ENCODE measurements around the gene XYLT2. TPM values are rescaled to one million over a fixed set of nuclear protein-coding genes. Genes with fewer than 3 reads are reported as not detected.

Gene XYLT2
- total RNA-seq, 2 donors from 2014 or later: 22.8 to 31.3 TPM

DNA sequence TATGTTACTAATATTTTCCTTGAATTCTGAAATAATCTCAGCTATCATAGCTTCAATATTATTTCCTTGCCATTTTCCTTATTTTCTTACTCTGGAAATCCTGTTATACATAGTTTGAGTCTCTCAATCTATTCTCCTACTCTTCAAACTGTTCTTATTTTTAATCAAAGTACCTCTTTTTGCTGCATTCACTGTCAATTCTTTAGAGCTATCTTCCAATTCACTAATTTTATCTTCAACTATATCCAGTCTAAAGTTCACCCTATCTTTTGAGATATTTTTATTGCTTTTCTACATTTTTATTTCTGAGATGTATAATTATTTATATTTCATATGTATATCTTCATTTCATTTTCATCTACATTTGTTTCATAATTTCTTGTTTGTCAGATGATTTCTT lies 7.3 kb upstream of the XYLT2 start:
- no peak for DNase-seq

GRCh38 chr17:50339381-50339780 lies 6.5 kb upstream of the XYLT2 start:
- TF ChIP-seq POLR2A (IDR thresholded peaks at IDR 0.05) (no peak), CTCF (IDR thresholded peaks at IDR 0.05) (no peak)
- no peaks in the 10 kb centered on the region for H3K36me3 ChIP-seq (replicated peaks in 1 of 2; ENCODE audit: insufficient read depth in 1 of 2, low read depth in 2 of 2)
- H3K4me3 ChIP-seq: no peak overlapping the region
- ATAC-seq: no peak
- DNase-seq: no peak
- no peaks in the 10 kb centered on the region for H3K27me3 ChIP-seq
- intact Hi-C loops (cut with DNase I): no loop called here
- no peaks in the 10 kb centered on the region for H3K4me1 ChIP-seq
- H3K9me3 ChIP-seq: no peaks in the 10 kb centered on the region
- H3K27ac ChIP-seq: no peak overlapping the region

More for the DNA sequence above, 7.3 kb upstream of the XYLT2 start:
- TF ChIP-seq POLR2A (IDR thresholded peaks at IDR 0.05): no peak
- no peak for TF ChIP-seq CTCF (IDR thresholded peaks at IDR 0.05)
- H3K9me3 ChIP-seq: no peaks in the 10 kb centered on the region
- H3K27ac ChIP-seq: no peak overlapping the region
- ATAC-seq: no peak
- intact Hi-C loops (cut with DNase I): no loop called here
- H3K27me3 ChIP-seq: no peaks in the 10 kb centered on the region
- no peak overlapping the region for H3K4me3 ChIP-seq
- H3K4me1 ChIP-seq: no peaks in the 10 kb centered on the region
- H3K36me3 ChIP-seq (replicated peaks in 1 of 2; ENCODE audit: insufficient read depth in 1 of 2, low read depth in 2 of 2): no peaks in the 10 kb centered on the region

DNA sequence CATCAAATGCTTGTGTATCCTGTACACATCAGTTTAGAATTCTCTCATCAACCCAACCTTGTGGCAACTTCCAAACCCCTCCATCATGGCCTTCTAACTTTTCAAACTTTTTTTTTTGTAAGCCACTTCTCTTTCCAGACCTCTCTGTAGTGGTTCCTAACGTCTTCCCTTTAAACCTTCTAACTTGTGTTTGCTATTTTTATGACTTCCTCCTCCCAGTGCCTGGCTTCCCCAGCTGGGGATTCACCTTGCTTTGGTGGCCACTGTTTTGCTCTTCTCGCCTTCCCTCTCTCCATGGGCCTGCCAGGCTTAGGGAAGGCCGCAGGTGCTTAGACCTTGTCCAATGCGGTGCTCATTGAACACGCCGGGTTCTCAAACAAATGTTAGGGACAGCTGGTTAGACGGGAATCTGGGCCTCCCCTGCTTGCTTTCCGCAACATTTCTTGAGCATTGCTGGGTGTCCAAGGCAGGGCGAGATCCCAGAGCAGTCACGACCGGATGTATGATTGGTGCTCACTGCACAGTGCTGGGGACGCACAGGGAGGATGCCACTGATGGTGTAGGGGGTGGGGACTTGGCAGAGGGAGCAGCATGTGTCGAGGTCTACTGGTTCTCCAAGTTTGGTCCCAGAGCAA lies 1.1 kb upstream of the XYLT2 start:
- H3K4me3 ChIP-seq: no peak overlapping the region
- DNase-seq (no peak), ATAC-seq (no peak)
- no peak overlapping the region for H3K27ac ChIP-seq
- H3K36me3 ChIP-seq (replicated peaks in 1 of 2; ENCODE audit: insufficient read depth in 1 of 2, low read depth in 2 of 2): no peaks in the 10 kb centered on the region
- peaks cover 20% of the 10 kb centered on the region for H3K4me1 ChIP-seq
- TF ChIP-seq POLR2A (IDR thresholded peaks at IDR 0.05) (no peak), CTCF (IDR thresholded peaks at IDR 0.05) (no peak)
- H3K27me3 ChIP-seq: no peaks in the 10 kb centered on the region
- intact Hi-C loops (cut with DNase I): no loop called here
- 72 to 87% methylated on average over 9 to 13 of the region's 13 CpGs for WGBS, 2 donors
- H3K9me3 ChIP-seq: no peaks in the 10 kb centered on the region

DNA sequence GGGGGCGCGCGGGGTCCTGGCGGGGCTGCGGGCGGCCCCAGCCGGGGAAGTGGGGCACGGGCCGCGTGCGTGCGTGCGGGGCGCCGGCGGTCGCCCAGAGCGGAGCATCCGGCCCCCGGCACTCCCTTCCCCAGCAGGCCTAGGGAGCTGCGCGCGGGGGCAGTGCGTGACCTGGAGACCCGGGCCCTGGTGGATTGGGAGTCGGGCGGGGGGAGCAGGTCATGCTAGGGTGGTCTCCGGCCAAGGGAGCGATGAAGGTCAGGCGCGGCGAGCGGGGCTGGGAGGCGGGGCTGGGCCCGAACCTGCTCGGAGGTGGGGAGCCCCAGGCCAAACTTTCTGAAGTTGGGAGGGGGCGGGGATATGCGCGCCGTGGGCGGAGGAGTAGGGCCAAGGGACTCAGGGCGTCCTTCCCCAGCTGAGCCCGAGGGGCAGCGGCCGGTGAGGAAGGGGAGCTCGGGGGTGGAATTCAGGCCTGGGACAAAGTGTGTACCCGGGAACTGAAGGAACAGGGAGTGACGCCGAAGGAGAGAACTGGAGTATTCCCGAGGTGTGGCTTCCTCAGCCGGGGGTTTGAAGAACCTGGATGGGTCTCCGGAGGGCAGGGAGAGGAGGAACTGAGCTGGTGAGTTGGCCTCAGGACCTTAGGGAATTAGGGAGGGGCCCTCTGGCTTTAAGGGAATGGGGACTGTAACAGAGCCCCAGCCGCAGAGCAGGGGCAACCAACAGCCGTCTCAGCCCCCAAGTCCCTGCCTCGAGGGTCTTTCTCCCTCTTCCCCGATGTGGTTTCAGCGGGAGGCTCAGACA lies 589 bp downstream of the XYLT2 start:
- peaks cover 20% of the 10 kb centered on the region for H3K4me1 ChIP-seq
- ATAC-seq (peak; percentile 42), DNase-seq (peak; percentile 40 to 56 (median 46))
- no peak for TF ChIP-seq POLR2A (IDR thresholded peaks at IDR 0.05)
- no peak for TF ChIP-seq CTCF (IDR thresholded peaks at IDR 0.05)
- intact Hi-C loops (cut with DNase I): no loop called here
- peak overlapping the region; percentile 51 to 71 for H3K4me3 ChIP-seq
- H3K9me3 ChIP-seq: no peaks in the 10 kb centered on the region
- no peaks in the 10 kb centered on the region for H3K36me3 ChIP-seq (replicated peaks in 1 of 2; ENCODE audit: insufficient read depth in 1 of 2, low read depth in 2 of 2)
- H3K27ac ChIP-seq: peak overlapping the region; percentile 24 to 69 (median 30)
- 0 to 2% methylated on average over 24 to 56 of the region's 57 CpGs for WGBS, 2 donors
- no peaks in the 10 kb centered on the region for H3K27me3 ChIP-seq

Measured in body of pancreas (tissue), 4 donors.